K562 (cell line): Measurements from ENCODE around the gene KCTD11. TPM values are rescaled to one million over a fixed set of nuclear protein-coding genes. Genes with fewer than 3 reads are reported as not detected.

Experiments used
- CCNT2 ChIP-seq: IDR thresholded peaks from 2 replicates; pipeline ENCODE4 v1.6.1; 2011; ENCODE audit warnings: borderline replicate concordance, low read depth, mild to moderate bottlenecking, moderate library complexity, mixed read lengths, low read length; ENCODE audit not compliant: insufficient read length; ENCODE audit errors: extremely low read depth
- CEBPG ChIP-seq, 3 experiments: fragments of 200-800 bp in 1 of 3; sonication (Bioruptor generic) in 1 of 3; sonication (generic) in 1 of 3; formaldehyde crosslinking in 1 of 3; IDR thresholded peaks in 2 of 3; conservative IDR thresholded peaks in 1 of 3; 2 replicates each; pipeline versions ENCODE4 v1.6.1 to v1.8.0; 2016 to 2022; ENCODE audit warnings: missing compliant biosample characterization in 2 of 3, missing genetic modification characterization in 2 of 3, mild to moderate bottlenecking in 1 of 3, missing genetic modification reagents in 1 of 3
- GTF2A2 ChIP-seq: IDR thresholded peaks from 2 replicates; pipeline ENCODE4 v1.6.1; 2016; ENCODE audit warnings: mild to moderate bottlenecking, missing genetic modification characterization, missing compliant biosample characterization
- HCFC1 ChIP-seq: IDR thresholded peaks from 2 replicates; pipeline ENCODE4 v1.6.1; 2012; ENCODE audit warnings: low read depth, low read length, improper control_type of control experiment
- MTA3 ChIP-seq: fragments of 450-650 bp; formaldehyde crosslinking; IDR thresholded peaks from 2 replicates; pipeline ENCODE4 v1.6.1; 2017; ENCODE audit warnings: mild to moderate bottlenecking, borderline replicate concordance
- NEUROD1 ChIP-seq: fragments of 150-350 bp; IDR thresholded peaks from 2 replicates; pipeline ENCODE4 v1.6.1; 2014; ENCODE audit warnings: borderline replicate concordance, low read length, low read depth; ENCODE audit not compliant: partially characterized antibody
- POLR2B ChIP-seq: fragments of 450-650 bp; IDR thresholded peaks from 2 replicates; pipeline ENCODE4 v1.6.1; 2018; ENCODE audit warnings: low read depth; ENCODE audit not compliant: partially characterized antibody
- PRPF4 ChIP-seq: fragments of 200-400 bp; formaldehyde crosslinking; IDR thresholded peaks from one replicate; pipeline ENCODE4 v1.6.1; 2017; ENCODE audit warnings: low read length, low read depth, mild to moderate bottlenecking; ENCODE audit not compliant: insufficient read depth, poor library complexity, severe bottlenecking
- RFX7 ChIP-seq: fragments of 250-450 bp; sonication (Bioruptor Pico); IDR thresholded peaks from 2 replicates; pipeline ENCODE4 v1.5.1; 2021; ENCODE audit warnings: mild to moderate bottlenecking
- TAF7 ChIP-seq: fragments of 450-650 bp; IDR thresholded peaks from 2 replicates; pipeline ENCODE4 v1.6.1; 2016; ENCODE audit warnings: missing genetic modification characterization, missing compliant biosample characterization
- TAF9B ChIP-seq: fragments of 450-650 bp; IDR thresholded peaks from 2 replicates; pipeline ENCODE4 v1.6.1; 2018; ENCODE audit warnings: mild to moderate bottlenecking; ENCODE audit not compliant: partially characterized antibody
- XRCC5 ChIP-seq: fragments of 200-400 bp; formaldehyde crosslinking; IDR thresholded peaks from 2 replicates; pipeline ENCODE4 v1.6.1; 2017; ENCODE audit warnings: low read depth, mild to moderate bottlenecking, low read length
- YY1 ChIP-seq, 3 experiments: IDR thresholded peaks; 2 replicates each; pipeline ENCODE4 v1.6.1; 2011; ENCODE audit warnings: low read length in 2 of 3, mild to moderate bottlenecking in 2 of 3, moderate library complexity in 2 of 3, borderline replicate concordance in 1 of 3, control low read depth in 1 of 3, low read depth in 1 of 3; ENCODE audit not compliant: insufficient read depth in 3 of 3, insufficient replicate concordance in 2 of 3, control insufficient read depth in 1 of 3, insufficient read length in 1 of 3; ENCODE audit errors: extremely low read depth in 1 of 3
- ZBED1 ChIP-seq: IDR thresholded peaks from 2 replicates; pipeline ENCODE4 v1.6.1; 2014
- ZNF778 ChIP-seq: fragments of 450-650 bp; formaldehyde crosslinking; IDR thresholded peaks from 2 replicates; pipeline ENCODE4 v1.4.0; 2020; ENCODE audit warnings: mild to moderate bottlenecking, moderate library complexity
- polyA plus RNA-seq, 8 experiments: library from polyadenylated mRNA; depleted of rRNA in 4 of 8; stranded (reverse) in 5 of 8; unstranded in 3 of 8; fragments of >200 nt; fragmentation: Nextera tagmentation in 2 of 8; fragmentation: Illumina TruSeq in 1 of 8; extraction: Ambion mirVana in 2 of 8; extraction: Trizol in 1 of 8; gene quantifications; 2 replicates each; pipeline versions ENCODE4 v1.2.1 to v1.2.3, GENCODE V29; 2011 to 2014; ENCODE audit warnings: inconsistent platforms in 1 of 8, missing spikeins in 1 of 8
- total RNA-seq, 7 experiments: library from RNA; depleted of rRNA in 6 of 7; stranded (reverse); fragments of >200 nt in 6 of 7; fragmentation: Illumina TruSeq in 2 of 7; extraction: Trizol in 2 of 7; gene quantifications; 2 replicates each; pipeline versions ENCODE4 v1.2.1 to v1.2.3, GENCODE V29; 2011 to 2021; ENCODE audit warnings: low replicate concordance in 1 of 7
- TF ChIP-seq, protein P1 (sequence below): fragments of 250-450 bp; sonication (Bioruptor Pico); IDR thresholded peaks from 2 replicates; pipeline ENCODE4 v1.4.0; 2020; ENCODE audit warnings: mild to moderate bottlenecking, moderate library complexity
- TF ChIP-seq, protein P2 (sequence below): sonication (generic); formaldehyde crosslinking; IDR thresholded peaks from 2 replicates; pipeline ENCODE4 v1.8.1; 2023; ENCODE audit warnings: mild to moderate bottlenecking, missing genetic modification reagents
- TF ChIP-seq, protein P3 (sequence below), 2 experiments: fragments of 450-650 bp; conservative IDR thresholded peaks; 2 replicates each; pipeline ENCODE4 v1.6.1; 2017; ENCODE audit warnings: mild to moderate bottlenecking in 2 of 2, moderate library complexity in 2 of 2

The KCTD11 gene
- total and polyA plus RNA-seq, 9 of the 15 experiments (the other 6 are each of a cell fraction or from before 2014, with no cell fraction given), result 0.01 to 3.2 (median 2.5) TPM; not detected in 1

DNA sequence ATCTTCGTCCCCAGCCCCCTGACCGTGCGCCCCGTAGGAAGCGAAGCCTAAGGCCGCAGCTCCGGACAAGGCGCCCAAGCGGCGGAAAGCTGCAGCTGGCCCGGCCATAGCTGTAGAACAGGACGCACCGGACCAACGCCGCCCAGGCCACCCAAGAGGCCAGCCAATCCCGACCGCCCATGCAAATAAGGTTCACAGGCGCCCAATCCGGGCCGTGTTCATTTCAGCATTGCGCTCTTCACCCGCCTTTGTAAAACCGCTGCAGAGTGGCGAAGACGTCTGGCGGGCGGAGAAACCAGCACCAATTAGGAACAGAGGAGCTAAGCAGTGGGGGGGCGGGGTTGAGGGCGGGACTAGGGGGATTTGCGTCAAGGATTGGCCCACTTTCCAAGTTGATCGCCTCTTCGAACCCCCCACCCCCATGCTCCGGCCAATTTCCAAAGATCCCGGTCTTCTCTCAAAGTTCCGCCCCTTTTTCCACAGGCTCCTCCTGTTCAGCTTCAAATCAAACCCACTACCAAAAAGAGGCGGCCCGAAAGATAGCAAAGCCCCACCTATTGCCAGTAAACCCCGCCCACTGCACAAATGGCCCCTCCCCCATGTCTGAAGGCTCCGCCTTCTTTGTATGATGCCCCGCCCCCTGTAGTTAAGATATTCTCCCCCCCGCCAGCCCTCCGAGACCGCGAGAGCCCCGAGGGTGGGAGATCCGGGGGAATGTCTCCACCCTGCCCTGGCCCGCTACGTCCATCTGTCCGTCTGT is 52.2 kb downstream of the KCTD11 start, which contains the start of gene TMEM256 (continued):
- TF ChIP-seq, protein P1, sequence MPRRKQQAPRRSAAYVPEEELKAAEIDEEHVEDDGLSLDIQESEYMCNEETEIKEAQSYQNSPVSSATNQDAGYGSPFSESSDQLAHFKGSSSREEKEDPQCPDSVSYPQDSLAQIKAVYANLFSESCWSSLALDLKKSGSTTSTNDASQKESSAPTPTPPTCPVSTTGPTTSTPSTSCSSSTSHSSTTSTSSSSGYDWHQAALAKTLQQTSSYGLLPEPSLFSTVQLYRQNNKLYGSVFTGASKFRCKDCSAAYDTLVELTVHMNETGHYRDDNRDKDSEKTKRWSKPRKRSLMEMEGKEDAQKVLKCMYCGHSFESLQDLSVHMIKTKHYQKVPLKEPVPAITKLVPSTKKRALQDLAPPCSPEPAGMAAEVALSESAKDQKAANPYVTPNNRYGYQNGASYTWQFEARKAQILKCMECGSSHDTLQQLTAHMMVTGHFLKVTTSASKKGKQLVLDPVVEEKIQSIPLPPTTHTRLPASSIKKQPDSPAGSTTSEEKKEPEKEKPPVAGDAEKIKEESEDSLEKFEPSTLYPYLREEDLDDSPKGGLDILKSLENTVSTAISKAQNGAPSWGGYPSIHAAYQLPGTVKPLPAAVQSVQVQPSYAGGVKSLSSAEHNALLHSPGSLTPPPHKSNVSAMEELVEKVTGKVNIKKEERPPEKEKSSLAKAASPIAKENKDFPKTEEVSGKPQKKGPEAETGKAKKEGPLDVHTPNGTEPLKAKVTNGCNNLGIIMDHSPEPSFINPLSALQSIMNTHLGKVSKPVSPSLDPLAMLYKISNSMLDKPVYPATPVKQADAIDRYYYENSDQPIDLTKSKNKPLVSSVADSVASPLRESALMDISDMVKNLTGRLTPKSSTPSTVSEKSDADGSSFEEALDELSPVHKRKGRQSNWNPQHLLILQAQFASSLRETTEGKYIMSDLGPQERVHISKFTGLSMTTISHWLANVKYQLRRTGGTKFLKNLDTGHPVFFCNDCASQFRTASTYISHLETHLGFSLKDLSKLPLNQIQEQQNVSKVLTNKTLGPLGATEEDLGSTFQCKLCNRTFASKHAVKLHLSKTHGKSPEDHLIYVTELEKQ (CRISPR knock-in tag), result no peak
- TF ChIP-seq ZNF778 (CRISPR knock-in tag), result no peak
- peak; percentile 54 for TF ChIP-seq TAF9B
- TF ChIP-seq, protein P2, sequence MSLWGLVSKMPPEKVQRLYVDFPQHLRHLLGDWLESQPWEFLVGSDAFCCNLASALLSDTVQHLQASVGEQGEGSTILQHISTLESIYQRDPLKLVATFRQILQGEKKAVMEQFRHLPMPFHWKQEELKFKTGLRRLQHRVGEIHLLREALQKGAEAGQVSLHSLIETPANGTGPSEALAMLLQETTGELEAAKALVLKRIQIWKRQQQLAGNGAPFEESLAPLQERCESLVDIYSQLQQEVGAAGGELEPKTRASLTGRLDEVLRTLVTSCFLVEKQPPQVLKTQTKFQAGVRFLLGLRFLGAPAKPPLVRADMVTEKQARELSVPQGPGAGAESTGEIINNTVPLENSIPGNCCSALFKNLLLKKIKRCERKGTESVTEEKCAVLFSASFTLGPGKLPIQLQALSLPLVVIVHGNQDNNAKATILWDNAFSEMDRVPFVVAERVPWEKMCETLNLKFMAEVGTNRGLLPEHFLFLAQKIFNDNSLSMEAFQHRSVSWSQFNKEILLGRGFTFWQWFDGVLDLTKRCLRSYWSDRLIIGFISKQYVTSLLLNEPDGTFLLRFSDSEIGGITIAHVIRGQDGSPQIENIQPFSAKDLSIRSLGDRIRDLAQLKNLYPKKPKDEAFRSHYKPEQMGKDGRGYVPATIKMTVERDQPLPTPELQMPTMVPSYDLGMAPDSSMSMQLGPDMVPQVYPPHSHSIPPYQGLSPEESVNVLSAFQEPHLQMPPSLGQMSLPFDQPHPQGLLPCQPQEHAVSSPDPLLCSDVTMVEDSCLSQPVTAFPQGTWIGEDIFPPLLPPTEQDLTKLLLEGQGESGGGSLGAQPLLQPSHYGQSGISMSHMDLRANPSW (CRISPR knock-in tag), result no peak
- TF ChIP-seq GTF2A2, result no peak
- TF ChIP-seq NEUROD1, result peak; percentile 57
- TF ChIP-seq RFX7 (CRISPR knock-in tag), result no peak
- no peak for TF ChIP-seq TAF7 (tag)
- TF ChIP-seq POLR2B, result peak; percentile 73
- no peak for TF ChIP-seq ZBED1
- TF ChIP-seq CCNT2, result no peak
- TF ChIP-seq CEBPG (CRISPR knock-in tag; IDR thresholded peaks at IDR 0.05), result no peak
- TF ChIP-seq CEBPG (tag; conservative IDR thresholded peaks at IDR 0.05 in 1 of 2, IDR thresholded peaks at IDR 0.05 in 1 of 2), result no peak
- TF ChIP-seq YY1 (IDR thresholded peaks at IDR 0.05; ENCODE audit: borderline replicate concordance in 1 of 3, control insufficient read depth in 1 of 3, extremely low read depth in 1 of 3, insufficient read depth in 3 of 3, insufficient read length in 1 of 3, insufficient replicate concordance in 2 of 3, low read depth in 1 of 3, low read length in 2 of 3), result peak in 2 of 3 experiments; percentile 65 to 89
- TF ChIP-seq, protein P3, sequence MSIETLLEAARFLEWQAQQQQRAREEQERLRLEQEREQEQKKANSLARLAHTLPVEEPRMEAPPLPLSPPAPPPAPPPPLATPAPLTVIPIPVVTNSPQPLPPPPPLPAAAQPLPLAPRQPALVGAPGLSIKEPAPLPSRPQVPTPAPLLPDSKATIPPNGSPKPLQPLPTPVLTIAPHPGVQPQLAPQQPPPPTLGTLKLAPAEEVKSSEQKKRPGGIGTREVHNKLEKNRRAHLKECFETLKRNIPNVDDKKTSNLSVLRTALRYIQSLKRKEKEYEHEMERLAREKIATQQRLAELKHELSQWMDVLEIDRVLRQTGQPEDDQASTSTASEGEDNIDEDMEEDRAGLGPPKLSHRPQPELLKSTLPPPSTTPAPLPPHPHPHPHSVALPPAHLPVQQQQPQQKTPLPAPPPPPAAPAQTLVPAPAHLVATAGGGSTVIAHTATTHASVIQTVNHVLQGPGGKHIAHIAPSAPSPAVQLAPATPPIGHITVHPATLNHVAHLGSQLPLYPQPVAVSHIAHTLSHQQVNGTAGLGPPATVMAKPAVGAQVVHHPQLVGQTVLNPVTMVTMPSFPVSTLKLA (conservative IDR thresholded peaks at IDR 0.05), result peak in 1 of 2 experiments; percentile 61; a peak in 1 of 4 replicates
- no peak for TF ChIP-seq XRCC5
- peak; percentile 27; the same call in 1 of the 2 replicates for TF ChIP-seq HCFC1
- no peak for TF ChIP-seq PRPF4
- 0 out of 2 replicates have a peak, but pooled peaks have one; percentile 48 for TF ChIP-seq MTA3
